Measurements from ENCODE around the gene OR10X1. TPM values are rescaled to one million over a fixed set of nuclear protein-coding genes. Genes with fewer than 3 reads are reported as not detected.

OR10X1 gene
- total RNA-seq, 3 donors from 2014 or later = not detected

- no peak overlapping the region for H3K4me3 ChIP-seq
- no peak for ATAC-seq
- intact Hi-C loops (cut with DNase I, micrococcal nuclease) = no loop called here
- DNase-seq = no peak
- no peaks in the 10 kb centered on the region for H3K9me3 ChIP-seq
- H3K36me3 ChIP-seq (ENCODE audit: low read depth) = no peaks in the 10 kb centered on the region
- no peak for TF ChIP-seq CTCF (IDR thresholded peaks at IDR 0.05)
- H3K4me1 ChIP-seq (ENCODE audit: low read depth) = no peaks in the 10 kb centered on the region
These were observed 42.1 kb downstream of the OR10X1 start for GRCh38 chr1:158537609-158538008.

GRCh38 chr1:158534496-158534895, 45.2 kb downstream of the OR10X1 start:
- no peak for ATAC-seq
- H3K4me3 ChIP-seq = no peak overlapping the region
- no peak for TF ChIP-seq CTCF (IDR thresholded peaks at IDR 0.05)
- no peak for DNase-seq
- intact Hi-C loops (cut with DNase I, micrococcal nuclease) = no loop called here
- H3K36me3 ChIP-seq (ENCODE audit: low read depth) = no peaks in the 10 kb centered on the region
- H3K9me3 ChIP-seq = no peaks in the 10 kb centered on the region
- H3K4me1 ChIP-seq (ENCODE audit: low read depth) = no peaks in the 10 kb centered on the region

Other genes with a start within 250 kb of the OR10X1 start
- not detected for gene CD1B, start 248.4 kb downstream of the OR10X1 start, total RNA-seq
- gene CD1E, start 226.0 kb downstream of the OR10X1 start, total RNA-seq = not detected
- not detected for gene OR10T2, start 180.4 kb downstream of the OR10X1 start, total RNA-seq
- gene OR10K2, start 153.7 kb downstream of the OR10X1 start, total RNA-seq = not detected
- not detected for gene OR10K1, start 118.1 kb downstream of the OR10X1 start, total RNA-seq
- gene OR10R2, start 107.7 kb downstream of the OR10X1 start, total RNA-seq = not detected
- gene OR6Y1, start 25.5 kb downstream of the OR10X1 start, total RNA-seq = not detected
- gene OR6P1, start 9.3 kb downstream of the OR10X1 start, total RNA-seq = not detected
- gene OR10Z1, start 25.4 kb upstream of the OR10X1 start, total RNA-seq = not detected
- under 1 TPM in 2 of 3 donors, not detected in 1; 0.24 to 0.41 TPM for gene SPTA1, start 106.8 kb upstream of the OR10X1 start, total RNA-seq
- not detected for gene OR6K2, start 120.8 kb upstream of the OR10X1 start, total RNA-seq
- not detected for gene OR6K3, start 140.8 kb upstream of the OR10X1 start, total RNA-seq
- gene OR6K6, start 174.8 kb upstream of the OR10X1 start, total RNA-seq = not detected
- gene OR6N1, start 192.3 kb upstream of the OR10X1 start, total RNA-seq = not detected
- gene OR6N2, start 201.3 kb upstream of the OR10X1 start, total RNA-seq = not detected